OCI-LY7 (cell line): ENCODE data around the gene ITIH3.

Source experiments
- EZH2phosphoT487 ChIP-seq: fragments of 200-600 bp; sonication (generic); IDR thresholded peaks from 2 replicates; pipeline ENCODE4 v1.6.1; 2018; ENCODE audit warnings: low read depth, borderline replicate concordance, mild to moderate bottlenecking, mixed run types, antibody characterized with exemption, low read length, moderate library complexity, mixed read lengths
- TF ChIP-seq, protein P1 (sequence below): fragments of 200-600 bp; sonication (generic); conservative IDR thresholded peaks from 2 replicates; pipeline ENCODE4 v1.5.1; 2014; ENCODE audit warnings: mild to moderate bottlenecking, antibody characterized with exemption, low read length, moderate library complexity, mixed read lengths

DNA sequence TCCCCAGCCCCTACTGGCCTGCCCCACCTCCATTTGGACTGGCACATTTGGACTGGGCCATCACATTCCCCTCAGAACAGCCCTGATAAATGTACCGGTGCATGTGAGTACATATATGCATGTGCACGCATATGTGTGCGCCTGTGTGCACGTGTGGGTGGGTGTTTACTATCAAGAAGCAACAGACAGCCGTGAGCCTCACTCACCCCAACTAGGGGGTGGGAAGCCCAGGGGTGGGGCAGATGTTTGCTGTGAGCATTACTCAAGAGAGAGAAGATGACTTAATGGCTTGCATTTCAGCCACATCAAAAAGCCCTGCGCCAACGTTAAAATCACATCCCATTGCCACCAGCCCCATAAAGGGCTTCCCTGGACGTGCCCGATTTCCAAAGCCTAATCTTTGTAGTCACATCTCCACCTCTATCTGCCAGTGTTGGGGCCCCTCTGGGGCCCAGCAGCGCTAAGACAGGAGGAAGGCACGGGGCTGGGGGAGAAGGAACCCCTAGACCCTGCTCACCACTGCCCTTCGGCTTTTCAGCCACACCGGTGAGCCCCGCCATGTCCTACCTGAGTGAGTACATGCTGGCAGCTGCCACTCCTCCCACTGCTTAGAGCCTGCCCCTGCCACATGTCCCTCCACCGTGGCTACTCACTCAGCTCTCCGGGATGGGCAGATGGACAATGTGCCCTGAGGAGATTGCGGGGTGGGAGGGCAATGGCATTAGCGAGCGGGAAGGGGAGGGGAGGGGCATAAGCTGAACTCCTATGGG is 10.9 kb downstream of the ITIH3 start:
- TF ChIP-seq, protein P1, sequence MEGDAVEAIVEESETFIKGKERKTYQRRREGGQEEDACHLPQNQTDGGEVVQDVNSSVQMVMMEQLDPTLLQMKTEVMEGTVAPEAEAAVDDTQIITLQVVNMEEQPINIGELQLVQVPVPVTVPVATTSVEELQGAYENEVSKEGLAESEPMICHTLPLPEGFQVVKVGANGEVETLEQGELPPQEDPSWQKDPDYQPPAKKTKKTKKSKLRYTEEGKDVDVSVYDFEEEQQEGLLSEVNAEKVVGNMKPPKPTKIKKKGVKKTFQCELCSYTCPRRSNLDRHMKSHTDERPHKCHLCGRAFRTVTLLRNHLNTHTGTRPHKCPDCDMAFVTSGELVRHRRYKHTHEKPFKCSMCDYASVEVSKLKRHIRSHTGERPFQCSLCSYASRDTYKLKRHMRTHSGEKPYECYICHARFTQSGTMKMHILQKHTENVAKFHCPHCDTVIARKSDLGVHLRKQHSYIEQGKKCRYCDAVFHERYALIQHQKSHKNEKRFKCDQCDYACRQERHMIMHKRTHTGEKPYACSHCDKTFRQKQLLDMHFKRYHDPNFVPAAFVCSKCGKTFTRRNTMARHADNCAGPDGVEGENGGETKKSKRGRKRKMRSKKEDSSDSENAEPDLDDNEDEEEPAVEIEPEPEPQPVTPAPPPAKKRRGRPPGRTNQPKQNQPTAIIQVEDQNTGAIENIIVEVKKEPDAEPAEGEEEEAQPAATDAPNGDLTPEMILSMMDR: no peak
- no peak for TF ChIP-seq EZH2phosphoT487
